ENCODE results near the gene BLMH.

The BLMH gene

DNA sequence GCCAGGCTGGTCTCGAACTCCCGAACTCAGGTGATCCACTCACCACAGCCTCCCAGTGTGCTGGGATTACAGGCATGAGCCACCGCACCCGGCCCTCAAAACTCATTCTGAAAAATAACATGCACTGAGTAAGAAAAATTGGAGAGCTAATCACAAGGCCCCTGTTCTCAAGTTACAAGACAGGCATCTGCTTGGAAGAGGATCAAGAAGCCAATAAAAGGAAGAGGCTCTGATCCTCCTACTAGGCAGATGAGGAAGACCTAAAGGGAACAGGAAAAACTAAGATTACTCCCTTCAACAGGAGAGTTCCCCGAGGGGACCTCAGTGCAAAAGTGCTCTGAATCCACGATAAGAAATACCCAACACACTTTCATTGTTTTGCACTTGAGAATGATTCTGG lies 18.4 kb downstream of the BLMH start:
- H3K36me3 ChIP-seq (ENCODE audit: insufficient read depth, low read depth, low read length): peaks cover 83% of the 10 kb centered on the region
- H3K9ac ChIP-seq (ENCODE audit: low read depth, low read length): no peak overlapping the region
- no peaks in the 10 kb centered on the region for H3K4me1 ChIP-seq (ENCODE audit: insufficient read depth, low read length)
- H3K27ac ChIP-seq (ENCODE audit: low read length): no peak overlapping the region
- H3K4me3 ChIP-seq (ENCODE audit: low read length): no peak overlapping the region
- H3K27me3 ChIP-seq (ENCODE audit: insufficient read depth, low read length): no peaks in the 10 kb centered on the region
- H3K9me3 ChIP-seq (ENCODE audit: insufficient read depth, low read depth, low read length): no peaks in the 10 kb centered on the region

DNA sequence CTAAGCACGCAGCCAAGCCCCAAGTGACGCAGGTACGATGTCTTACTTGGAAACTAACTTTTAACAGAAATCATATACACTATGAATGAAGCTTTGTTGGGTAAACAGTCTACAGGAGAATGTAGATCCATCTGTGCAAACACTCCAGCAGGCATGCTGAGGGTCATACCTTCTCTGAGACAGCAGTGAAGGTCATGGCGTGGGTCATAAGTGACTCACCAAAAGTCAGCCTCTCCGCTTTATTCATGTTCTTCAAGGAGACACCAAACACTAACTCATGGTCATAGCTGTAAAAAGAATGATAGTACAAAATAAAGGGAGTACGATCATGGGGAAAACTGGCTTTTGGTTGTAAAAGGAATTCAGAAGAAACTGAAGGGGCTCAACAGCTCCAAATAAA lies 20.6 kb downstream of the BLMH start:
- H3K4me3 ChIP-seq (ENCODE audit: low read length): no peak overlapping the region
- no peak overlapping the region for H3K27ac ChIP-seq (ENCODE audit: low read length)
- no peaks in the 10 kb centered on the region for H3K9me3 ChIP-seq (ENCODE audit: insufficient read depth, low read depth, low read length)
- no peaks in the 10 kb centered on the region for H3K4me1 ChIP-seq (ENCODE audit: insufficient read depth, low read length)
- no peak overlapping the region for H3K9ac ChIP-seq (ENCODE audit: low read depth, low read length)
- H3K36me3 ChIP-seq (ENCODE audit: insufficient read depth, low read depth, low read length): peaks cover 83% of the 10 kb centered on the region
- no peaks in the 10 kb centered on the region for H3K27me3 ChIP-seq (ENCODE audit: insufficient read depth, low read length)

DNA sequence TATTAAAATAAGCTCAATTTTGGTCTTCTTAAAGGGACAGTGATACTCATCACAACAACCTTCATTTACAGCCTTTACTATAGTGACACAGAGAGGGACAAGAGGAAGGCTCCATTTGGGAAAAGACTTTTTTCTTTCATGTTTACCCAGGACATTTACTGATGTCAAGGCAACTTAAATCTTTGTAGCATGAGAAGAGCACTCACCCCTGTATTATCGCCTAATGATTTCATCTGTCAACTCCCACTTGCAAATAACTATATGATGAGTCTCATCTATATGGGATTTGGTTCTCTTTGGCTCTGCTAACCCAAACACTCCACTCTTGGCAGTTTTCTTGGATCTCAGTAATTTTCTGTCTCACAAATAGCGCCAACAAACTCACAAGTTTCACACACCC lies 24.1 kb downstream of the BLMH start:
- Histone ChIP-seq H3K9ac (ENCODE audit: low read depth, low read length) (no peak overlapping the region), H3K36me3 (ENCODE audit: insufficient read depth, low read depth, low read length) (peaks cover 89% of the 10 kb centered on the region), H3K9me3 (ENCODE audit: insufficient read depth, low read depth, low read length) (no peaks in the 10 kb centered on the region), H3K4me3 (ENCODE audit: low read length) (no peak overlapping the region), H3K4me1 (ENCODE audit: insufficient read depth, low read length) (no peaks in the 10 kb centered on the region), H3K27me3 (ENCODE audit: insufficient read depth, low read length) (no peaks in the 10 kb centered on the region), H3K27ac (ENCODE audit: low read length) (no peak overlapping the region)

DNA sequence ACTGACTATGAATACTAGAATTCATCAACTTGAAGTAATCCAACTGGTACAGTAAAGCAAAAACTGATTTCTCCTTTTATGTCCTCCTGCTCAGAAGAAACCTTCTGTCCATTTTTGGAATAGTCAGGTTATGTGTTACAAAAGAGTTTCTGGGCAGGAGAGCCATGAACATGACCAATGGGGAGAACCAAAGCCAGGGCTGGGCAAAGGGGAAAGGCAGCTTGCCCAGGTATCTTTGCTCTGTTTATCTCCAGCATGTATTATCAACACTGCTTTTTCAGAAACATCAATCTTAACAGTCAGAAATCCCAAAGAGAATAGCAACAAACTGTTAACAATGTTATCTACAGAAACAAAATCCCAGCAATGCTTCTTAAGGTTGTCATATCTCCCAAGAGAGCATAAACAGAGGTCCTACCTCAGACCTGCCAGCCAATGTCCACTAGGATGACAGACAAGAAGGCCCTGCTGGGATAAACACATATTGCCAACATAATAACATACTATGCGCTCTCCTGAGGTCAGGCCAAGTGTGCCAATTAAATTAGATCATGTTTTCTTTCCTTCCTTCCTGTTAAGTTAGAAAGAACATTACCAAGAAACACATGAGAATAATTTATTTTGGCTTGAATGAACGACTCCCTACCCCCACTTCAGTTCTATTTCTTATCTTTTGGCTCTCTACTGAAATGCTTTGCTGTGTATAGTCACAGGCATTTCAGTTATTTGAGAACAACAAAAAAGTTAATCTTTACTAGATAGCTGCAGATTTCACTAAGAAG lies 28.0 kb downstream of the BLMH start:
- Histone ChIP-seq H3K9ac (ENCODE audit: low read depth, low read length) (no peak overlapping the region), H3K9me3 (ENCODE audit: insufficient read depth, low read depth, low read length) (no peaks in the 10 kb centered on the region), H3K4me1 (ENCODE audit: insufficient read depth, low read length) (no peaks in the 10 kb centered on the region), H3K27me3 (ENCODE audit: insufficient read depth, low read length) (no peaks in the 10 kb centered on the region), H3K36me3 (ENCODE audit: insufficient read depth, low read depth, low read length) (peaks cover 74% of the 10 kb centered on the region), H3K4me3 (ENCODE audit: low read length) (no peak overlapping the region), H3K27ac (ENCODE audit: low read length) (no peak overlapping the region)

DNA sequence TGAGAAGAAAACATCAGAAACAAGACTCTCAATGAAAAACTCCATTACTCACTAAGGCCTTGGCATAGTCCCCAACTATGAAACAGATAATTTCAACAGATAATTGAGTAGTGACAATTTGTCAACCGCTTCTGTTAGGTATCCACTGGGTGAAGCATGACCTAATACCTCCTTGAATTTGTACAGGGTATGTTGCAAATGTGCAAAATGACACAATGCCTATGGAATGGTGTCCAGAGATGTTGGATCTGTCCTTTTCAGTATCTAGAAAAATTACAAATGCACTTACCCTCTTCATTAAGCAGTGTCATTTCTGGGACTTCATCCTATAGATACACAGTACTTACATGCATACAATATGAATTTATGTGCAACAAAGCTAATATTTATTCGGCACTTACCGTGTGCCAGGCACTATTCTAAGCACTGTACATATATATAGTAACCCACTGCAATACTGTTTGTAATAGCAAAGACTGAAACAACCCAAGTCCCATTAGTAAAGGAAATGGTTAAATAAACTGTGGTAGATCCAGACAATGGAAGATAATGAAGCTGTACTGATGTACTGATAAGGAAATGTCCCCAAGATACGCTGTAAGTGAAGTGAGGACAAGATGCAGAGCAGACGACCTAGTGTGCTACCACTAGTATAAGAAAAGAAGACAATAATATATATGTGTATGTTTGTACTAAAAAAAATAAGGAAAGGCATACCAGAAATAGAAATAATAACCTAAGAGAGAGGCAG lies 34.8 kb downstream of the BLMH start:
- H3K4me3 ChIP-seq (ENCODE audit: low read length): no peak overlapping the region
- H3K9me3 ChIP-seq (ENCODE audit: insufficient read depth, low read depth, low read length): no peaks in the 10 kb centered on the region
- H3K9ac ChIP-seq (ENCODE audit: low read depth, low read length): no peak overlapping the region
- H3K27me3 ChIP-seq (ENCODE audit: insufficient read depth, low read length): no peaks in the 10 kb centered on the region
- H3K27ac ChIP-seq (ENCODE audit: low read length): no peak overlapping the region
- peaks cover 35% of the 10 kb centered on the region for H3K36me3 ChIP-seq (ENCODE audit: insufficient read depth, low read depth, low read length)
- H3K4me1 ChIP-seq (ENCODE audit: insufficient read depth, low read length): no peaks in the 10 kb centered on the region

DNA sequence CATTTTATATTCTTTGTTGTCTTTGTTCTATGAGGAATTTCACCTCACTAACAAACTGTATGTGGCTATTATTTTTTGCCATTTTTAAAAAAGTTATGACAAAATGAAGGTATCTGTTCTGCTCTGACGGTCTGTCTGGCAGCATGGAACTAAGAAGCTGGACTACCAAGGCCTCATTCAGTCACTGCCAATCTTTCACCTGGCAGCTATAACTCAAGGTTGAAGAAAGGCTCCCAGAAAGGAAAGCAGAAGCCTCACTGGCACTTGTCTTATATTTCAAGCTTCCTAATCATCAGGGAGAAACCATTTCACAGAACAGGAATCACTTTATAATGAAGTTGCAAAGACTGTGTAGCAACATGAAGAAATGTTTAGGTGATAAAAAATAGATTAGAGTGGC lies 37.6 kb downstream of the BLMH start:
- Histone ChIP-seq H3K4me3 (ENCODE audit: low read length) (no peak overlapping the region), H3K4me1 (ENCODE audit: insufficient read depth, low read length) (no peaks in the 10 kb centered on the region), H3K36me3 (ENCODE audit: insufficient read depth, low read depth, low read length) (peaks cover 25% of the 10 kb centered on the region), H3K27ac (ENCODE audit: low read length) (no peak overlapping the region), H3K27me3 (ENCODE audit: insufficient read depth, low read length) (no peaks in the 10 kb centered on the region), H3K9me3 (ENCODE audit: insufficient read depth, low read depth, low read length) (no peaks in the 10 kb centered on the region), H3K9ac (ENCODE audit: low read depth, low read length) (no peak overlapping the region)

DNA sequence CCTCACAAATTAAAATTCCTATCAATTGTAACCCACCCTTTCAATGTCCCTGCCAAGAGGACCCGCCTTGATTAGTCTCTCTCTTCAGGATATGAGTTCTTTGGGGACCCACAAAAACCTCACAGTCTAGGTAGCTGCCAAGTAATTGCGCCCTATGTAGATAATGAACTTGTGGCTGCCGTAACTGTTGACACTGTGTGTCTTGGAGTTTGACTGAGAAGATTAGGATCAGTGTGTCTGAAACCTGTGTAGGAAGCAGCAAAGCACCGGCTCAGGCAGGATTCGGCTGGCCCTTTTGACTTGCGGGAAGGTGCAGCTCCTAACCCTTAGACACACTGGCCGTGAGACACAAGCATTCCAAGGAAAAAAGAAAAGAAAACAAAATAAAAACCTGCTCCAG lies 38.4 kb downstream of the BLMH start:
- peaks cover 33% of the 10 kb centered on the region for H3K36me3 ChIP-seq (ENCODE audit: insufficient read depth, low read depth, low read length)
- H3K9ac ChIP-seq (ENCODE audit: low read depth, low read length): no peak overlapping the region
- H3K27ac ChIP-seq (ENCODE audit: low read length): no peak overlapping the region

DNA sequence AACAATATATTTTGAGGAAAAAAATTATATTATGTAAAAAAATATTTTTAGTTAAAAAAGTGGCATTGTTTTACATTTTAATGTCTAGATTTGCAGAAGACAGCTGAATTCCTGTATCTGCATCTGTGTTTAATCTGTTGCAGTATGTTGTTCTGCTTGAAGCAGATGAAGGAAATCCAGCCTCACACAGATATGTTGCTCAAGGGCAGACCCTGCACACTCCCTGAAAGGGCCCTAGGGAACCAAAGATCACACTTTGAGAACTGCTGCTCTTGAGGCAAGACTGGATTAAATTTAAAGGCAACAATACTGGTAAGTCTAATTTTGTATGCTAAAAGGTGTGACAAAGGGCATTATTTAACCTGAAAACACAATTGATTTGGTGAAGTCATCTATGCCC lies 39.8 kb downstream of the BLMH start:
- H3K4me1 ChIP-seq (ENCODE audit: insufficient read depth, low read length): no peaks in the 10 kb centered on the region
- no peak overlapping the region for H3K4me3 ChIP-seq (ENCODE audit: low read length)
- no peaks in the 10 kb centered on the region for H3K9me3 ChIP-seq (ENCODE audit: insufficient read depth, low read depth, low read length)
- H3K27me3 ChIP-seq (ENCODE audit: insufficient read depth, low read length): no peaks in the 10 kb centered on the region
- H3K27ac ChIP-seq (ENCODE audit: low read length): no peak overlapping the region
- peaks cover 40% of the 10 kb centered on the region for H3K36me3 ChIP-seq (ENCODE audit: insufficient read depth, low read depth, low read length)
- H3K9ac ChIP-seq (ENCODE audit: low read depth, low read length): no peak overlapping the region

More for the DNA sequence above, 38.4 kb downstream of the BLMH start:
- Histone ChIP-seq H3K9me3 (ENCODE audit: insufficient read depth, low read depth, low read length) (no peaks in the 10 kb centered on the region), H3K4me3 (ENCODE audit: low read length) (no peak overlapping the region), H3K4me1 (ENCODE audit: insufficient read depth, low read length) (no peaks in the 10 kb centered on the region), H3K27me3 (ENCODE audit: insufficient read depth, low read length) (no peaks in the 10 kb centered on the region)

DNA sequence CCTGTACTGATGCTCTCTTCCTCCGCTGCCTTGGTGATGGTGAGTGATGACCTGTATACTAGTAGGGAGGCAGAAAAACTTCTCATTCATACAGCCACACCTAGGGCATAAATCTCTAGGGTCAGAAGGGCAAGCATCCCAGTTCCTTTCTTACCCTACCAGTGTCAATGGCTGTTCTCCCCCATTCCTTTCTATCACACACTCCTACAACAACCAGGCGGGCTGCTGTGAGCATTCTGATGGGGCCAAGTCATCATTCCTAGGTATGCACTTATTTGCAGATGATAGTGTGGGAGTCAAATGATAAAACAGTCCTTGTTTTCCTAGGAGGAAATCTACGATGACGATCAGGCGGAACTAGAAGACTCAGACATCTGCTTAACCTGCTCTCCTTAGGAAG lies 42.3 kb downstream of the BLMH start:
- no peak overlapping the region for H3K27ac ChIP-seq (ENCODE audit: low read length)
- H3K27me3 ChIP-seq (ENCODE audit: insufficient read depth, low read length): no peaks in the 10 kb centered on the region
- peaks cover 43% of the 10 kb centered on the region for H3K36me3 ChIP-seq (ENCODE audit: insufficient read depth, low read depth, low read length)
- no peak overlapping the region for H3K4me3 ChIP-seq (ENCODE audit: low read length)
- H3K9me3 ChIP-seq (ENCODE audit: insufficient read depth, low read depth, low read length): no peaks in the 10 kb centered on the region
- H3K4me1 ChIP-seq (ENCODE audit: insufficient read depth, low read length): no peaks in the 10 kb centered on the region
- no peak overlapping the region for H3K9ac ChIP-seq (ENCODE audit: low read depth, low read length)

DNA sequence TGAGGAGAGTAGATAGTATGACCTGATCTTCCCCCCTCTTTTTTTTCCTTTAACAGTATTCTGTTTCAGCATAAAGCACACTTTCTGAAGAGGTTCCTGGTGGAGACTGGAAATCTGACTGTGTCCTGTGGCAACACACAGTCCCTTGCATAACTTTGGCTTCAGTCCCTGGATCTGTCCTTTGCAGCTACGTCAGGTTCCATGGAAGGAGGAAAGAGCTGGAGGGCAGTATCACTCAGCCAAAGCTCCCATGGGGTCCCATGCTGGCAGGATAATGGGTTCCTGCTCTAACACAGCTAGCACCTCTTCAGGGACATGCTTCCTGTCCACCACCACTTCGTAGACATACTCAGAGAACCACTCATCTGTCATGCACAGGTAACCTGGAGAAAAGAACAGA lies 43.0 kb downstream of the BLMH start:
- Histone ChIP-seq H3K4me1 (ENCODE audit: insufficient read depth, low read length) (no peaks in the 10 kb centered on the region), H3K9me3 (ENCODE audit: insufficient read depth, low read depth, low read length) (no peaks in the 10 kb centered on the region), H3K27ac (ENCODE audit: low read length) (no peak overlapping the region), H3K9ac (ENCODE audit: low read depth, low read length) (no peak overlapping the region), H3K36me3 (ENCODE audit: insufficient read depth, low read depth, low read length) (peaks cover 43% of the 10 kb centered on the region), H3K4me3 (ENCODE audit: low read length) (no peak overlapping the region), H3K27me3 (ENCODE audit: insufficient read depth, low read length) (no peaks in the 10 kb centered on the region)

DNA sequence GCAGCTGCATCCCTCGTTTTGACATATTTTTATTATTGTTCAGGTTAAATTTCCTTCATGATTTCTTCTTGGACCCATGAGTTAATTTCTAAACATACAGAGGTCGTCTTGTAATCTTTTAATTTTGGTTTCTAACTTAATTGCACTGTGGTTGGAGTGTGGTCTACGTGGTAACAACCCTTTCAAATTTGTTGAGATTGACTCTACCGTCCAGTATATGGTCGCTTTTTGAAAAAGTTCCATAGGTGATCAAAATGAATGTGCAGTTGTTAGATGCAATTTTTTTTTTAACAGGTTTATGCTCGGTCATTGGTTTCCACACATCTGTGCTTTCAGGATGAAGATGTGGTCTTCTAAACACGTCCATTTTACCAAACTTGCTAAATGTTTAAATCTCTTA lies 45.3 kb downstream of the BLMH start:
- no peak overlapping the region for H3K9ac ChIP-seq (ENCODE audit: low read depth, low read length)
- H3K4me1 ChIP-seq (ENCODE audit: insufficient read depth, low read length): no peaks in the 10 kb centered on the region
- H3K27ac ChIP-seq (ENCODE audit: low read length): no peak overlapping the region
- no peaks in the 10 kb centered on the region for H3K27me3 ChIP-seq (ENCODE audit: insufficient read depth, low read length)
- H3K4me3 ChIP-seq (ENCODE audit: low read length): no peak overlapping the region
- no peaks in the 10 kb centered on the region for H3K9me3 ChIP-seq (ENCODE audit: insufficient read depth, low read depth, low read length)
- peaks cover 37% of the 10 kb centered on the region for H3K36me3 ChIP-seq (ENCODE audit: insufficient read depth, low read depth, low read length)

DNA sequence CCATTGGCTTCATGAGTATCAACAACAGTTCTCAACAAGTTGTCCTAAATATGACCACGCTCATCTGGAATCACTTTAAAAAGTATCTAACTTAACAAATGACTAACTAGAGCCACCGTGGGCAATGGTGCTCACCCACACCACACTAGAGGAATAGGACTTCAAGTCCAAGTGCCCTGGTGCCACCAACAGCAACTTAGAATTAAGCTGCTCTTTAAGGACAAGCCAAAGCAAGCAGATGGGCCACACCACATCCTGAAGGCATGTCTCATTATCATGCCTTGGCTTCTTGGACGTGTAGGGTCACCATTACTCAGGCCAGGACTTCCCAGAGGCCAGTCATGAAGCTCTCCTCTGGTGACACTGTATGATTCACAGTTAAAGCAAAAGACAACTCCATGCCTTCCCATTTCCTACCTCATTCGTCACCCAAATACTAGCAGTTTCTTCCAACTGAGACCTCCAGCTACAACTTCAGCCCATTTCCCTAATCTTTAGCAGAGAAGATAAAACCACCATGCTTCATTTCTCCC lies 46.8 kb downstream of the BLMH start:
- Histone ChIP-seq H3K9ac (ENCODE audit: low read depth, low read length) (no peak overlapping the region), H3K27me3 (ENCODE audit: insufficient read depth, low read length) (peaks cover 4% of the 10 kb centered on the region; the same call in 1 of the 2 replicates), H3K27ac (ENCODE audit: low read length) (no peak overlapping the region), H3K9me3 (ENCODE audit: insufficient read depth, low read depth, low read length) (no peaks in the 10 kb centered on the region), H3K36me3 (ENCODE audit: insufficient read depth, low read depth, low read length) (peaks cover 35% of the 10 kb centered on the region), H3K4me1 (ENCODE audit: insufficient read depth, low read length) (no peaks in the 10 kb centered on the region), H3K4me3 (ENCODE audit: low read length) (no peak overlapping the region)
